Panc1 (cell line): Measurements from ENCODE around the gene DNAJB13.

ENCODE experiments used
- TF ChIP-seq, protein P1 (sequence below): fragments of 450-650 bp; IDR thresholded peaks from 2 replicates; pipeline ENCODE4 v1.5.1; 2017; ENCODE audit warnings: mild to moderate bottlenecking
- TF ChIP-seq, protein P2 (sequence below), 2 experiments: IDR thresholded peaks; 2 replicates each; pipeline ENCODE4 v1.6.1; 2011 to 2012; ENCODE audit warnings: low read depth in 2 of 2, control low read depth in 1 of 2, low read length in 1 of 2, mild to moderate bottlenecking in 1 of 2, moderate library complexity in 1 of 2; ENCODE audit not compliant: insufficient read depth in 1 of 2

DNA sequence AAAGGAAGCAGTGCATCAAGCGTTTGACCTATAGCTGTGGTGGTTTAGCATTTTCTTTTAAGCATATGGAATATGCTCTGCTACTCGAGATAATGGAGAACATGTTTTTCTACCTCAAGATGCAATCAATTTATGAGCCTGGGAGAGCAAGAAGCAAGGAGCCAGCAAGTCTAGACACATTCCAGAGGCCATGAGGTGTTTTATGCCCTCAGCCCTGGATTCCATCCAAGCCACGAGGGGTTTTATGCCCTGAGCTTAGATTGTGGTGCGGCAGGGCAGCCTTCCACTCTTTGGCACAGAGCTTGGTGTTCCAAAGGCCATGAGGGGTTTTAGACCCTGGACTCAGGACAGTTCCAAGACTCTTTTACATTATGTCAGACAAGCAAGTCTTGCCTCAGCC lies 11.7 kb upstream of the DNAJB13 start:
- TF ChIP-seq, protein P1, sequence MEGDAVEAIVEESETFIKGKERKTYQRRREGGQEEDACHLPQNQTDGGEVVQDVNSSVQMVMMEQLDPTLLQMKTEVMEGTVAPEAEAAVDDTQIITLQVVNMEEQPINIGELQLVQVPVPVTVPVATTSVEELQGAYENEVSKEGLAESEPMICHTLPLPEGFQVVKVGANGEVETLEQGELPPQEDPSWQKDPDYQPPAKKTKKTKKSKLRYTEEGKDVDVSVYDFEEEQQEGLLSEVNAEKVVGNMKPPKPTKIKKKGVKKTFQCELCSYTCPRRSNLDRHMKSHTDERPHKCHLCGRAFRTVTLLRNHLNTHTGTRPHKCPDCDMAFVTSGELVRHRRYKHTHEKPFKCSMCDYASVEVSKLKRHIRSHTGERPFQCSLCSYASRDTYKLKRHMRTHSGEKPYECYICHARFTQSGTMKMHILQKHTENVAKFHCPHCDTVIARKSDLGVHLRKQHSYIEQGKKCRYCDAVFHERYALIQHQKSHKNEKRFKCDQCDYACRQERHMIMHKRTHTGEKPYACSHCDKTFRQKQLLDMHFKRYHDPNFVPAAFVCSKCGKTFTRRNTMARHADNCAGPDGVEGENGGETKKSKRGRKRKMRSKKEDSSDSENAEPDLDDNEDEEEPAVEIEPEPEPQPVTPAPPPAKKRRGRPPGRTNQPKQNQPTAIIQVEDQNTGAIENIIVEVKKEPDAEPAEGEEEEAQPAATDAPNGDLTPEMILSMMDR = no peak
- TF ChIP-seq, protein P2, sequence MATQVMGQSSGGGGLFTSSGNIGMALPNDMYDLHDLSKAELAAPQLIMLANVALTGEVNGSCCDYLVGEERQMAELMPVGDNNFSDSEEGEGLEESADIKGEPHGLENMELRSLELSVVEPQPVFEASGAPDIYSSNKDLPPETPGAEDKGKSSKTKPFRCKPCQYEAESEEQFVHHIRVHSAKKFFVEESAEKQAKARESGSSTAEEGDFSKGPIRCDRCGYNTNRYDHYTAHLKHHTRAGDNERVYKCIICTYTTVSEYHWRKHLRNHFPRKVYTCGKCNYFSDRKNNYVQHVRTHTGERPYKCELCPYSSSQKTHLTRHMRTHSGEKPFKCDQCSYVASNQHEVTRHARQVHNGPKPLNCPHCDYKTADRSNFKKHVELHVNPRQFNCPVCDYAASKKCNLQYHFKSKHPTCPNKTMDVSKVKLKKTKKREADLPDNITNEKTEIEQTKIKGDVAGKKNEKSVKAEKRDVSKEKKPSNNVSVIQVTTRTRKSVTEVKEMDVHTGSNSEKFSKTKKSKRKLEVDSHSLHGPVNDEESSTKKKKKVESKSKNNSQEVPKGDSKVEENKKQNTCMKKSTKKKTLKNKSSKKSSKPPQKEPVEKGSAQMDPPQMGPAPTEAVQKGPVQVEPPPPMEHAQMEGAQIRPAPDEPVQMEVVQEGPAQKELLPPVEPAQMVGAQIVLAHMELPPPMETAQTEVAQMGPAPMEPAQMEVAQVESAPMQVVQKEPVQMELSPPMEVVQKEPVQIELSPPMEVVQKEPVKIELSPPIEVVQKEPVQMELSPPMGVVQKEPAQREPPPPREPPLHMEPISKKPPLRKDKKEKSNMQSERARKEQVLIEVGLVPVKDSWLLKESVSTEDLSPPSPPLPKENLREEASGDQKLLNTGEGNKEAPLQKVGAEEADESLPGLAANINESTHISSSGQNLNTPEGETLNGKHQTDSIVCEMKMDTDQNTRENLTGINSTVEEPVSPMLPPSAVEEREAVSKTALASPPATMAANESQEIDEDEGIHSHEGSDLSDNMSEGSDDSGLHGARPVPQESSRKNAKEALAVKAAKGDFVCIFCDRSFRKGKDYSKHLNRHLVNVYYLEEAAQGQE (IDR thresholded peaks at IDR 0.05; ENCODE audit: insufficient read depth in 1 of 2, low read depth in 2 of 2, low read length in 1 of 2) = no peak
